ENCODE data around the gene POFUT2. TPM values are rescaled to one million over a fixed set of nuclear protein-coding genes. Genes with fewer than 3 reads are reported as not detected.

The POFUT2 gene
- total RNA-seq, 2 experiments from 2014 or later = 17.0 to 20.5 TPM

- CTCF ChIA-PET (ENCODE audit: unreplicated experiment) = no interaction called here
- no peaks in the 10 kb centered on the region for H3K36me3 ChIP-seq (ENCODE audit: insufficient read depth, low read length)
- DNase-seq (ENCODE audit: low spot score) = no peak
- H3K4me1 ChIP-seq (ENCODE audit: insufficient read depth, low read length, poor library complexity, severe bottlenecking) = no peaks in the 10 kb centered on the region
- no peak overlapping the region for H2AFZ ChIP-seq (ENCODE audit: low read length)
- no peak overlapping the region for H3K27ac ChIP-seq (ENCODE audit: low read depth, low read length, poor library complexity, severe bottlenecking)
- no peak overlapping the region for H3K4me3 ChIP-seq (ENCODE audit: low read depth, low read length, poor library complexity, severe bottlenecking)
- H3K79me2 ChIP-seq (ENCODE audit: insufficient read depth, low read depth, low read length) = no peaks in the 10 kb centered on the region
- no peak for TF ChIP-seq EZH2phosphoT487 (IDR thresholded peaks at IDR 0.05; ENCODE audit: borderline replicate concordance, low read depth, low read length)
- no peaks in the 10 kb centered on the region for H3K9me3 ChIP-seq (ENCODE audit: low read length)
- intact Hi-C loops (cut with micrococcal nuclease; ENCODE audit: unreplicated experiment) = no loop called here
- no peak overlapping the region for H3K4me2 ChIP-seq (ENCODE audit: low read length)
- H3K9me2 ChIP-seq (ENCODE audit: insufficient read depth, low read length) = no peaks in the 10 kb centered on the region
- H4K20me1 ChIP-seq (ENCODE audit: insufficient read depth, low read length) = no peaks in the 10 kb centered on the region
- BruUV-seq (replicated peaks) = TSS peak; percentile 66
- POLR2A ChIA-PET = no interaction called here
Measured at GRCh38 chr21:45295576-45296365, 8.1 kb upstream of the POFUT2 start.

- POLR2A ChIA-PET = no interaction called here
- no peaks in the 10 kb centered on the region for H3K79me2 ChIP-seq (ENCODE audit: insufficient read depth, low read depth, low read length)
- H4K20me1 ChIP-seq (ENCODE audit: insufficient read depth, low read length) = no peaks in the 10 kb centered on the region
- H3K27ac ChIP-seq (ENCODE audit: low read depth, low read length, poor library complexity, severe bottlenecking) = no peak overlapping the region
- H3K4me3 ChIP-seq (ENCODE audit: low read depth, low read length, poor library complexity, severe bottlenecking) = no peak overlapping the region
- CTCF ChIA-PET (ENCODE audit: unreplicated experiment) = no interaction called here
- no peak for DNase-seq (ENCODE audit: low spot score)
- no peaks in the 10 kb centered on the region for H3K9me3 ChIP-seq (ENCODE audit: low read length)
- no TSS peak for BruUV-seq (replicated peaks)
- H2AFZ ChIP-seq (ENCODE audit: low read length) = no peak overlapping the region
- no peaks in the 10 kb centered on the region for H3K4me1 ChIP-seq (ENCODE audit: insufficient read depth, low read length, poor library complexity, severe bottlenecking)
- TF ChIP-seq CTCF (conservative IDR thresholded peaks at IDR 0.05; ENCODE audit: low read length) (no peak), EZH2phosphoT487 (IDR thresholded peaks at IDR 0.05; ENCODE audit: borderline replicate concordance, low read depth, low read length) (no peak)
- H3K9me2 ChIP-seq (ENCODE audit: insufficient read depth, low read length) = no peaks in the 10 kb centered on the region
- H3K4me2 ChIP-seq (ENCODE audit: low read length) = no peak overlapping the region
- intact Hi-C loops (cut with micrococcal nuclease; ENCODE audit: unreplicated experiment) = no loop called here
- no peaks in the 10 kb centered on the region for H3K36me3 ChIP-seq (ENCODE audit: insufficient read depth, low read length)
Measured at GRCh38 chr21:45294509-45295291, 7.0 kb upstream of the POFUT2 start.

GRCh38 chr21:45293726-45294401 is 6.2 kb upstream of the POFUT2 start:
- no peaks in the 10 kb centered on the region for H3K4me1 ChIP-seq (ENCODE audit: insufficient read depth, low read length, poor library complexity, severe bottlenecking)
- no peak overlapping the region for H3K4me2 ChIP-seq (ENCODE audit: low read length)
- H3K4me3 ChIP-seq (ENCODE audit: low read depth, low read length, poor library complexity, severe bottlenecking) = no peak overlapping the region
- TF ChIP-seq EZH2phosphoT487 (IDR thresholded peaks at IDR 0.05; ENCODE audit: borderline replicate concordance, low read depth, low read length) (no peak), CTCF (conservative IDR thresholded peaks at IDR 0.05; ENCODE audit: low read length) (no peak)
- H3K9me3 ChIP-seq (ENCODE audit: low read length) = no peaks in the 10 kb centered on the region
- no peaks in the 10 kb centered on the region for H3K9me2 ChIP-seq (ENCODE audit: insufficient read depth, low read length)
- intact Hi-C loops (cut with micrococcal nuclease; ENCODE audit: unreplicated experiment) = no loop called here
- ChIA-PET POLR2A (no interaction called here), CTCF (ENCODE audit: unreplicated experiment) (no interaction called here)
- no TSS peak for BruUV-seq (replicated peaks)
- no peaks in the 10 kb centered on the region for H3K36me3 ChIP-seq (ENCODE audit: insufficient read depth, low read length)
- no peak for DNase-seq (ENCODE audit: low spot score)
- no peaks in the 10 kb centered on the region for H3K79me2 ChIP-seq (ENCODE audit: insufficient read depth, low read depth, low read length)
- no peak overlapping the region for H2AFZ ChIP-seq (ENCODE audit: low read length)
- no peak overlapping the region for H3K27ac ChIP-seq (ENCODE audit: low read depth, low read length, poor library complexity, severe bottlenecking)
- H4K20me1 ChIP-seq (ENCODE audit: insufficient read depth, low read length) = no peaks in the 10 kb centered on the region
